Stimulated activated CD4-positive, alpha-beta T cell treated with anti-CD3 and anti-CD28 coated beads, Interleukin-1b, Interleukin-23, amount 100 ng/mL, for 24 hours (primary cell): ENCODE data around the gene ARMC6.

Experiments used
- DNase-seq, 4 experiments: peaks; one replicate each; pipeline ENCODE4 v3.0.0-alpha.2; 2020; ENCODE audit warnings: low read depth in 4 of 4, low spot score in 1 of 4

Gene ARMC6

DNA sequence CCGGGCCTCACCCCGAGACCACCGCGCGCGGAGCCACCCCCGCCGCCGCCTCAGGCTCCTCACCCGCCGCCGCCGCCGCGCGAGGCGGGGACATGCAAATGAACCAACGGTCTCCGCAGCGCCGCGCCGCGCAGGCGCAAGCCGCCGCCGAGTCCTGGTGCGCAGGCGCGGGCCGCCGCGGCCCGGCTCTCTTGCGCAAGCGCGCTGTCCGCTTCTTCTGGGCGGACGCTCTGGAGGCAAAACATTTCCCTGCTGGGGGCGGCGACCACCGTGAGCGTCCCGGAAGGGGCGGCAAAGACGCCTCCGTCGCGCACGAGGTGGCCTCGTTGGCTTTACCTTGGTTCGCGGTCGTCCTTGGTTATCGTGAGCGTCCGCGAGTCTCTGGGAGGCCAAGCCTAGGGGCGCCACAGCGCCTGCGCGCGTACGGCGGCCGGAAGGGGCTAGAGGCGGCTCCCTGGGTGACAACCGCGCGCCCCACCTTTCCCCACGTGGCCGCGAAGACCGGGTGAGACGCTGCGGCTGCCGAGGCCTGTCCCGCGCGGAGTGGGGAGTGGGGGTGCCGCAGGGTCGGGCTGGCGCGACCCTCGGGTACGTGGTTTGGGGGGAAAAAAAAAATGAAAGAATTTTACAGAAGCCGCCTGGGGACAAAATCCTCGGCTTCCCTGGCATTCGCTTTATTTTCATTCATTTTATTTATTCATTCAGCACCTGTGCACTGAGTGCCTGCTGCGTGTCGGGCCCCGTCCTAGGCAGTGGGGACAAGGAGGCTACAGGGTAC is at the start of gene ARMC6, which contains the start of gene SUGP2:
TSS of gene ARMC6 (plus strand) at position 178 of the 778 bp plus-strand sequence. CDS start 607 bp downstream, outside the sequence.
TSS of gene SUGP2 (minus strand) at position 92 of the 778 bp plus-strand sequence. CDS start 2,446 bp downstream, outside the sequence.
- peak; percentile 67 to 80 (median 74) for DNase-seq

DNA sequence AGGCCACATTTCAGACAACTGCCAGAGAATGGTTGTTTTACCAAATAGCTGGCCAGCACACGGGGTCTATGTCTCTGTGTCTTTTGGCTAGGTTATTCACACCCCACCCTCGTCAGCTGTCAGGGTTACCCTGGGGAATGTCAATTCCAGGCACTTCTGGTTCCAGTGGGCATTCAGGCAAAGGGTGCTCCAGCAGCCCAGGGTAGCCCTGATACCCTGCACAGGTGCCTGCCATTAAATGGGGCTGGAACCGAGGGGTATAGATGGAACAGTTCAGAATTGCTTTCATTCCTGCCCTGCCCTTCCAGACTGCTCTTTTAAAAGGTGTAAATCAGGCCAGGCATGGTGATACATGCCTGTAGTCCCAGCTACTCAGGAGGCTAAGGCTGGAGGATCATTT is 49.2 kb upstream of the ARMC6 start:
- no peak for DNase-seq

DNA sequence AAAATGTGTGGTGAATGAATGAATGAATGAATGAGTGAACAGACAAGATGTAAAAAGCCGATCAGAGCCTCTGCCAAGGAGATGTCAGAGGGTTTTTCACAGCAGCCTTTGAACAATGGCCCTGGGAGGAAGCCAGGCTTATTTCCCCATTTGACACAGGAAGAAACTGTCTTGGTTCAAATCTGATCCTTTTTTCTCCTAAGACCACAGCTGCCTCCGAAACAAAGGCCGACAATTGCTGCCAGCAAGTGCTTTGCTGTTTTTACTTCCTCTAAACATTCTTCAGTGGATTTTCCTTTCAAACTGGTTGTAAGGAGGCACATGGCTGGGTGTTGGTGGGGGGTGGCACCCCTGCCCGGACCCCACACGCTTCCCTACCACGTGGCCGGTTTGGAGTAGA is 48.1 kb upstream of the ARMC6 start:
- no peak for DNase-seq

DNA sequence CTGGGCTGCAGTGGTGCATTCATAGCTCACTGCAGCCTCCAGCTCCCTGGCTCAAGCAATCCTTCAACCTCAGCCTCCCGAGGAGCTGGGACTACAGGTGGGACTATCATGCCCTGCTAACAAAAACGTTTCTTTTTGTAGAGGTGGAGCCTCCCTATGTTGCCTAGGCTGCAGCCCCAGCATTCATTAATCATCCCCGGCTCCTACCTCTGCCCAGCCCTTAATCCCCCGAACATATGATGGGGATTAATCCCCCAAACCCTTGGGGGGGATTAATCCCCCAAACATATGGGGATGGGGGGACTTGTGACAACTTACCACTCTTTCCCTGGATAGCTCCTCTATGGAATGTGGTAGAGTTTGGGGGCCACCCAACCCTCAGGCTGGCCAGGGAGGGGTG is 45.9 kb upstream of the ARMC6 start:
- DNase-seq, result no peak

DNA sequence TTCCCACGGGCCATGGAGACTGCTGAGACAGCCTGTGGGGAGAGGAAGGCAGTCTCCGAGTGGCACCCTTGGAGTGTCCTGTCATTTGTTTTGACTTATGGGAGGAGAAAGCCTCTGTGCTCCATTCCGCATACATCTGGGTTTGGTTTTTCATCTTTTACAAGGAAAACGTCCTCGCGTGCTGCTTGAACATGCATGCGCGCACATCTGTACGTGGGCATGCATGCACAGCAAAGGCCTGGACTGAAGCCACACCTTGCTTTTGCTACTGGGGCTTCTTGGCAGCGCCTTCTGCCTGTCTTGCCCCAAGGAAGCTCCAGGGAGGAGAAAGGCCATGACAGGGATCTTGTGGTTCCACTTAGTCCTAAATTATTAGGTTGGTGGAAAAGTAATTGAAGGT is 44.1 kb upstream of the ARMC6 start:
- no peak for DNase-seq

DNA sequence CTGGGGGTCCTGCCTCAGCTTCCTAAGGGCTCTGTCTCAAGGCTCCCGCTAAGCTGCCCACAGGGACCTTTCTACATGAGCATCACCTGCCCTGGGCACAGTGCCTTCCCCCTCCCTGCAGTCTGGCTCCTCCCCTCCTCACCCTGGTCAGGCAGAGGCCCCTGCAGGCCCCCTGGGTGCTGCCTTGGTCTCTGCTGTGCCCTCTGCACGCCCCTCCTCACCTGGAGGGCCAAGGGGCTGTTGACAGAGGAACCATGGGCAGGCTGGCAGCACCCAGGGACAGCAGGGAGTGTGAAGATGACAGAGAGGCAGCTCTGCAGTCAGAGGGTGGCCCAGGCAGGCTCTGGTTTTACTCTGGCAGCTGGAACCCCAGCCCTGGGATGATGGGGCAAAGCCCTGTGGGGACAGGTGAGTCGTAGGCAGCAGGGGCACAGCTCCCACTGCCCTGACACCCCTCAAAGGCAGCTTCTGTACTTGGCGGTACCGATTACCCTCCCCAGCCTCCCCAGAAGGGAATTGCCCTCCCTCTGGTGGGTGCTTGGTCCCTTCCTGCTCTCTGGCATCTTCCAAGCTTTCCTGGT is 43.2 kb upstream of the ARMC6 start:
- DNase-seq, result no peak

DNA sequence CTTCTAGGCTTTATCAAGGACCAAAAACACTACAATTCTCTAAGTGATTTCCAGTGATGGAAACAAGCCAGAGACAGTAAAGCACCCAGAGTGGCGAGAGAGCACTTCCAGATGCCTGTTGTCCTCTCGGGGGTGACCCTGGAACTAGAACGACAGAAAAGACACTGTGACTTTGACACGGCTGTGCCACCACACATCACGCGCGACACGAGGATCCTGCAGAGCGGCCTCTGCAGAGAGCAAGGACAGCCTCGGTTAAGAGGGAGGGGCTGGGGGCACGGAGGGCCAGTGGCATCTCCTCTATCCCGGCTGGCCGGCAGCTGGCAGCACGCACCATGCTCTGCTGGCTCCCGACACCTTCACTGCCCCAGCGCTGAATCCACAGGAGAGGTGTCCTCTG is 42.4 kb upstream of the ARMC6 start:
- no peak for DNase-seq

DNA sequence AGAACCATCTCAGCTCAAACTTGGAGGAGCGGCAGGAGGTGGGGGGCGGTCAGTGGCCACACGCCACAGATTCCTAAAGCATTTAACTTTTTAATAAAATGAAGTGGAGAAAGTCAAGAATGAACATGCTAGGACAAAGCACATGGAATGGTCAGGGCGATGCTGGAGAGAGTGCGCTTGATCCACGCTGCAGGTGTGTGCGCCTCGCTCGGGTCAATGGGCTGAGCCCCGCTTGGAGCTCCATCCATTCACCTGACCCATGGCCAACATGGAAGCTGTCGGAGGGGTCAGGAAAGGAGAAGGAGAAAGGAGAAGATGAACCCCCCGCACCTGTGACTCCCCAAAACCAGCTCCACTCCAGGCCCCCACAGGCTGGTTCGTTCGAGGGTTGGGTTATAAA is 41.9 kb upstream of the ARMC6 start:
- DNase-seq, result no peak

DNA sequence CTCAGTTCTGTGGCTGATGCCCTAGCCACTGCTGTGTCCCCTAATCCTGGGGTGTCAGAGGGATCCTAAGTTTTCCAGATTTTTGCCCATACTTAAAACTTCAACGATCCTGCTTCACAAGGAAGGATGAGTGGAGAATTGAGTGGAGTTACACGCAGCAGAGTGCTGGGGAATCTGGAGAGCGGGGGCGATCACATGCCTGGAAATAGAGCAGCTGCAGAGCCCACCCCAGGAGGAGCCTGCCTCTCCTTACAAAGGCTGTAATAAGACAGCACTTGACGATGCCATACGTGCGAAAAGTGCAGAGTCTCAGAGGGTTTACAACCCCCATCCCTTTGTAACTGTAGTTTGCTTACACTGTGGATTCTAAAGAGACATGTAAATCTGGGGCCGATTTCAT is 40.7 kb upstream of the ARMC6 start:
- no peak for DNase-seq

DNA sequence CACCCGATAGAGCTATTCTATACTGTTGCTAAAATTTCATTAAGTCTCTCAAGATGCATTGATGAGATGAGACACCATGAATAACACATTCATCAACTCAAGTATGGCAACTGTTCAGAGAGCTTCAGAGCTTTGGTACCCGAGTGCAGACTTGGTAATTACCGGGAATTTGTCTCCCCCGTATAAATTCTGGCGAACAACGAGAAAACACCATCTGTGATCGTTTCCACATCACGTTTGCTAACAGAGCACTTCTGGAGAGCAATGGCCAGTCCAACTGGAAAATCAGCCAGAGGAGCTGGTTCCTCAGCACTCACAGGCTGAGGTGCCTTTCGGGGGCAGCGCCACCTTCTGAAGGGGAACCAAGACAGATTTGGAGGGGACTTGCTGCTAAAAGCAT is 40.3 kb upstream of the ARMC6 start:
- DNase-seq, result no peak

DNA sequence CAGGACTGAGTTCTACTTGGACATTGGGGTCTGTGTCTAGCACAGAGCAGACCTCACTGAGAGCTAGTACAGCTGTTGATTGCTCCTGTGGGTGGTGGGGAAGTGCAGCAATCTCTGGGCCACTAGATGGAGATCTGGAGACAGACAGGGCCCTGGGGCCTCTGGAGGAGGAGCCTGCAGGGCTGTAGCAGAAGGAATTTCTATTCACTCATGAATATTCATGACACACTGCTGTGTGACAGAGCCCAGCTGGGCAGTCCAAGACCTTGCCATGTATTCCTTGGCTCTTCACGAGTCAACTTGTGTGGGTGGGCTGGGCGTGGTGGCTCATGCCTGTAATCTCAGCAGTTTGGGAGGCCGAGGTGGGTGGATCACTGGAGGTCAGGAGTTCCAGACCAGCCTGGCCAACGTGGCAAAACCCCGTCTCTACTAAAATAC is 37.6 kb upstream of the ARMC6 start:
- no peak for DNase-seq

DNA sequence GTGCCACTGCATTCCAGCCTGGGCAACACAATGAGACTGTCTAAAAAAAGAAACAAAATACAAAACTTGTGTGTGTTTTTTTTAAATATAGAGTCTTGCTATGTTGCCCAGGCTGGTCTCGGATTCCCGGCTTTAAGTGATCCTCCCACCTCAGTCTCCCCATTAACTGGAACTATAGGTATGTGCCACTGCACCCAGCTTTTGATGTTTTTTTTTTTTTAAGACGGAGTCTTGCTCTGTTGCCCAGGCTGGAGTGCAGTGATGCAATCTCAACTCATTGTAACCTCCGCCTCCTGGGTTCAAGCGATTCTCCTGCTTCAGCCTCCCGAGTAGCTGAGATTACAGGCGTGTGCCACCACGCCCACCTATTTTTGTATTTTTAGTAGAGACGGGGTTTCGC is 37.1 kb upstream of the ARMC6 start:
- no peak for DNase-seq

DNA sequence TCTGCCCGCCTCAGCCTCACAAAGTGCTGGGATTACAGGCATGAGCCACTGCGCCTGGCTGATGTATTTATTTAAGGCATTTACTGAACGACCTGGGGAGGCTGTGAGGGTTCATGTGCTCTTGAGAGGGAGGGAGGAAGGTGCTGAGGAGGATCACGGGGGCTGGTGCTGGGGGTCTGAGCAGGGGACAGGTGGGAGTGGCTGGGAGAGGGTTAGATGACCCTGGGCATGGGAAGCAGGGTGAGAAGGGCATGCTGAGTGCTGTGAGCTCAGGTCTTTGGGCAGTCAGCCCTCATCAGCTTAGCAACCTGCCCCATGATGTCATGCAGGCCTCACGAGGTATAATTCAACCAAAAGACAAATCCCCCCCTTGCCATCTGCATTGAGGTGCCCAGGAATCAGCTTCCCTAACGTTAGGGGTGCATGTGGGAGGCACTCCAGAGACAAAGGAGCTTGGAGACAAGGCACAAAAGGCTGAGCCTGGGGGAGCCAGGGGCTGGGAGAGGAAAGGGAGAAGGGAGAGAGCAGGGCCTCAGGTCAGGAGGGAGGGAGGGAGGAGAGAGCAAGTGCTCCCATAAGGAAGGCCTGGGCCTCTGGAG is 36.5 kb upstream of the ARMC6 start:
- DNase-seq, result no peak

DNA sequence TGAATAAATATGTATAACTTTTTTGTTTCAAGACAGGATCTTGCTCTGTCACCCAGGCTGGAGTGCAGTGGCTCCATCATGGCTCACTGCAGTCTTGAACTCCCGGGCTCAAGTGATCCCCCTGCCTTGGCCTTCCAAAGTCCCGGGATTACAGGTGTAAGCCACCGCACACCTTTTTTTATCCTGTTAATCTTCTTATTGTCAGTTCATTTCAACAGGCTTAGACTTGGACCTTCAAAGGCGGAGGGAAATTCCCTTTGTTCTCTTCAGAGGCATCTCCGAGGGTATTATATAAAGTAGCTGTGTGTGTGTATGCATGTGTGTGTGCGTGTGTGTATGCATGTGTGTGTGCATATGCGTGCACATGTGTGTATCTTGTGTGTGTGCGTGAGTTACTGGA is 35.1 kb upstream of the ARMC6 start:
- no peak for DNase-seq

DNA sequence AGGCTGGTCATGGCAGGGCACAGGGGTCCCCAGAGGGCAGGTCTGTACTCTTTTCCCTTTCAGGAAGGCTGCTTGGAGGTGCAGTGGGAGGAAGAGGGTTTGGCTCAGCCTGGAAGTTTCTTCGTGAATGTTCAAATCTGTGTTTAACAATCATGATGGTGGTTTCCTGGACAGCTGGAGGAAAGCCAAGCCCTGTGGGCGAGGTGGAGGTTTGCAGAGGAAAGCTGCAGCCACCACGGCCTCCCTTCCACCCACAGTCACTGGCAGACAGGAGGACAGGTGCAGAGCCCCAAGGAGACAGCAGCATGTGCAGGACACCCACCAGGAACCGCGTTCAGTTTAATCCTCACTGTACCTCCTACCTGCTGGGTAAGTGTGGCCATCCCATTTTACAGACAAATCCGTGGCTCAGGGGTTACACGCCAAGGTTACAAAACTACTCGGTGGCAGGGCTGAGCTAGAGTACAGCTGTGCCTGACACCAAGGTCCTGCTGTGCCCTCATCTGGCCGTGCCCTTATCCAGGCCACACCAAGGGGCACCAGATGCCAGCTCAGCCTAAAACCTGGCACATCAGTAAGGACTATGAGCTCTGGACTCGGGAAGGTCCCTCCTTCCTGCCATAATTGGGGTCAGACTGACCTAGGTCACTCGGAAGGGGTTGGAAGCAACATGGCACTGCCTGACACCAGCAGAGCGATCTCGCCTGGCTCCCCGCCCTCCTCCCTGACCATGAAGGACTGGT is 34.2 kb upstream of the ARMC6 start:
- DNase-seq, result no peak

DNA sequence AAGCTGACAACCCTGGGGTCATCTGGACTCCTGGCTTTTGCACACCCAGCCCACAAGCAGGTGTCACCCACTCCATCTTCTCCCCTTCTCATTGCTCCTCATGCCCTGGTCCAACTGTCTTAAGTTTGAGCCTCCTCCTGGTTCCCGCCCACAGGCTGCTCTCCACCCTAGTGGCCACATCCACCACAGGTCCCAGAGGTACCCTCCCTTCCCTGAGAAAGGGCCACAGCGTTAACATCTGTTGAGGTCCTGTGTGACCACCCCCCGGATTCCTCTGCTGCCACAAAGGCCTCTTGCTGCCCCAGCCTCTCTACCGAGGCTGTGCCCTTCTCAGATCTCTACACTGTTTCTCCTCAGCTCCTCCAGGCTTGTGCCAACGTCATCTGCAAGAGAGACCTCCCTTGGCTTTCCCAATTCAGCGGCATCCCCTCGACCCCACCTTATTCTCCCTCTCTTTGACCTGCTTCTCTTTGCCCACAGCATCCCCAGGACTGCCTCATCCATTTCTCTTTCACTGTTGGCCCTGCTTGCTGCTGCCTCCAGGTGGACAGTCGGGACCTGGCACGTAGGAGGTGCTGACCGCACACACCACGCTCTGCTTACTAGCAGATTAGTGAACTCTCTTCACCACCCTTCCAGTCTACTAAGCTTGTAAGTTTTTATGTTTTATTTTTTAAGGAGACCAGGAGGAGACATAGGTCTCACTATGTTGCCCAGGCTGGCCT is 33.3 kb upstream of the ARMC6 start:
- DNase-seq, result no peak

DNA sequence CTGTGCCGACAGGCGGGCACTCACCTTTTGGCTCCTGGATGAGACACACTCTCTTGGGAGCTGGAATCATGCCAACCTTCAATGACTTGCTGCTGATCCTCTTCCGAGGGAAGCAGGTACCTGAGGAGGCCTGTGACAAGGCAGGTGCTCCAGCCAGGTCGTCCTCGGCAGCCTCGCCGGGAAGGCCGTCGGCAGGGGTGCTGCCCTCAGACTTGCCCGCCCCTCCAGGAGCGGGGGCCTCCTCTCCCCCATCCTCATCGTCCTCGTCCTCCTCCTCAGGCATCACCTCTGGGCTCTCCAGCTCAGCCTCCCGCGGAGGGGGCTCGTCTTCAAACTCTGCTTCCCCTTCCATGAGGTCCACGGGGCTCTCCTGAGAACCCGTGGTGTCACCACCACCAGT is 29.3 kb upstream of the ARMC6 start:
- DNase-seq, result no peak

DNA sequence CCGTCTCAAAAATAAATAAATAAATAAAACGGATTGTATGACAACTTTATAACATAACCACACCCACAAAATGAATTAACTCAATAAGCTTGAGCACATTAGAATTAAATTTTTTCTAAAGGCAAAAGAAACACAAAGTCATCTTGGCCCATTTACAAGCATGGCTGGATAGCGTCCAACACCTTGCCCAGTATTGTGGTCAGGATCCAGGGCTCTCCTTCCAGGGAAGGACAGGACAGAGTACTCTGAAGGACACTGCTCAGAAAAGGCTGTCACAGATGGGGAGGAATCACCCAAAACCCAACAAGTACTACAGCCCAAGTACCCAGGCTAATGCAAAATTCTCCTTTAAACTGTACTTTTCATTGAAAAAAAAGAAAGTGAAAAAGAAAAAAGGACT is 27.2 kb upstream of the ARMC6 start:
- DNase-seq, result no peak

DNA sequence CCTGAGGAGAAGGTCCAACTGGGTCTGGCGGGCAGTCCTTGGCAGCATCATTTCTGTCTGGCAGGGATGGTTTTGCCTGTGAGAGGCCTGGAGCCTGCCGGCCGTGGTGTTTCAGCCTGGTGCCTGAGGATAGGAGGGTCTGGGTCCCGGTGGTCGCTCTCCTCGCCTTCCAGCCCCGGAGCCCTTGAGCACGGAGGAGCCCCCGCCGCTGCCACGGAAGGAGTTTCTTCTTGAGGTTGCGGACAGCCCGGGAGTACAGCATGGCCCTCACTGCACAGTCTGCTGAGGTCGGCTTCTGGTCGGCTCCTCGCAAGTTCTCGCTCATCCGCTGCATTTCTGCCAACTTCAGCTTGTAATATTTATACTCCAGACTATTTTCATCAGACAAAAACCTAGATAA is 23.5 kb upstream of the ARMC6 start:
- no peak for DNase-seq

DNA sequence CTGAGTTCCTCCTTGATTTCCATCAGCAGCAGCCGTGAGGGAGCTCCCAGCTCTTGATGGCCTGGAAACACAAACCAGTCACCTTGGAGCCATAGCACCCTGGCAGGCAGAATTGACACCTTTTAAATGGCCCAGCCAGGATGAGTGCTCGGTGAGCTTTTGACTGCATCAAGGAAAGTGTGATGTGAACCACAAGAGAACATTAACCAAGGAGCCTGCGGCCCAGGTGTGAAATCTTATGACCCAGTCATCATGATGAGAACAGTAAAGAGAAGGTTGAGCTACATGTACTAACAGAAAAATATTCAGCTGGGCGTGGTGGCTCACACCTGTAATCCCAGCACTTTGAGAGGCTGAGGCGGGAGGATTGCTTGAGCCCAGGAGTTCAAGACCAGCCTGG is 22.9 kb upstream of the ARMC6 start:
- DNase-seq, result no peak

DNA sequence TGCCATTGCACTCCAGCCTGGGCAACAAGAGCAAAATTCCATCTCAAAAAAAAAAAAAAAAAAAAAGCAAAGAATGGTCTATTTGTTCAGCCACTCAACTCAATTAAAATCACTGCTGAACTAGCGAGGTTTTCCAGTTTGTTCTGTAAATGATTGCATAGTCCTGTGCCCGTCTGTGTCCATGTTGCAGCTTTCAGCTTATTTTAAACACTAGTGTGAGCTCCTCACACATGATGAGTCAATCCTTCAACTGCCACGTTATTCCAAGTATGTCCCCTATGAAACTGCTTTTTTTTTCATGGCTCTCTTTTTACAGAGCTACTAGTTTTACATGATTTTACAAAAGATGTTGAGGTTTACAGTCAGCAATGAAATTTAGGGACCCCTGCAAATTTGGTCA is 12.3 kb upstream of the ARMC6 start:
- no peak for DNase-seq
